ENCODE data around the gene SYNPO2L.

- no peak for TF ChIP-seq CTCF (IDR thresholded peaks at IDR 0.05; ENCODE audit: poor library complexity)
- TF ChIP-seq EZH2 (IDR thresholded peaks at IDR 0.05; ENCODE audit: borderline replicate concordance): no peak
Observed at GRCh38 chr10:73647211-73647874, 8.5 kb downstream of the SYNPO2L start.

Measured in hepatocyte (in vitro differentiated cells).